ENCODE measurements around the gene SLC8B1. TPM values are rescaled to one million over a fixed set of nuclear protein-coding genes. Genes with fewer than 3 reads are reported as not detected.
A peak's percentile ranks its signal among the peaks of the same experiment; 100 is the strongest.

SLC8B1 gene
- total RNA-seq, 2 experiments from 2014 or later, result 13.5 to 15.1 TPM

GRCh38 chr12:113266106-113266895 is 68.6 kb downstream of the SLC8B1 start:
- H3K27me3 Mint-ChIP-seq, result no peaks in the 10 kb centered on the region
- H3K4me3 Mint-ChIP-seq, result no peak overlapping the region
- no peak for DNase-seq
- H3K4me1 Mint-ChIP-seq, result peaks cover 25% of the 10 kb centered on the region
- H3K27ac Mint-ChIP-seq, result peak overlapping the region; percentile 20
- peaks cover 38% of the 10 kb centered on the region for H3K36me3 Mint-ChIP-seq
- no peaks in the 10 kb centered on the region for H3K9me3 Mint-ChIP-seq

- H3K27ac Mint-ChIP-seq, result peak overlapping the region; percentile 54
- no peak overlapping the region for H3K4me3 Mint-ChIP-seq
These were observed 71.4 kb downstream of the SLC8B1 start for GRCh38 chr12:113263431-113263963.

GRCh38 chr12:113262710-113263109 is 72.2 kb downstream of the SLC8B1 start:
- H3K4me1 Mint-ChIP-seq, result peaks cover 37% of the 10 kb centered on the region
- peaks cover 46% of the 10 kb centered on the region for H3K36me3 Mint-ChIP-seq
- no peak for DNase-seq
- no peaks in the 10 kb centered on the region for H3K27me3 Mint-ChIP-seq
- H3K9me3 Mint-ChIP-seq, result no peaks in the 10 kb centered on the region
- H3K27ac Mint-ChIP-seq, result peak overlapping the region; percentile 89
- H3K4me3 Mint-ChIP-seq, result no peak overlapping the region

More at GRCh38 chr12:113263431-113263963, 71.4 kb downstream of the SLC8B1 start:
- DNase-seq, result no peak
- H3K4me1 Mint-ChIP-seq, result peaks cover 37% of the 10 kb centered on the region
- H3K27me3 Mint-ChIP-seq, result no peaks in the 10 kb centered on the region
- no peaks in the 10 kb centered on the region for H3K9me3 Mint-ChIP-seq
- peaks cover 48% of the 10 kb centered on the region for H3K36me3 Mint-ChIP-seq

- Mint-ChIP-seq H3K4me1 (peaks cover 39% of the 10 kb centered on the region), H3K9me3 (no peaks in the 10 kb centered on the region), H3K36me3 (peaks cover 47% of the 10 kb centered on the region), H3K4me3 (peak overlapping the region; percentile 50), H3K27ac (peak overlapping the region; percentile 89), H3K27me3 (no peaks in the 10 kb centered on the region)
- peak; percentile 48 for DNase-seq
These were observed 73.0 kb downstream of the SLC8B1 start for GRCh38 chr12:113261847-113262470.

GRCh38 chr12:113260636-113261300 is 74.1 kb downstream of the SLC8B1 start:
- peak overlapping the region; percentile 78 for H3K27ac Mint-ChIP-seq

GRCh38 chr12:113260127-113260526 is 74.8 kb downstream of the SLC8B1 start:
- Mint-ChIP-seq H3K27ac (peak overlapping the region; percentile 78), H3K9me3 (no peaks in the 10 kb centered on the region)

More at GRCh38 chr12:113260636-113261300, 74.1 kb downstream of the SLC8B1 start:
- Mint-ChIP-seq H3K9me3 (no peaks in the 10 kb centered on the region), H3K4me1 (peaks cover 45% of the 10 kb centered on the region), H3K4me3 (no peak overlapping the region), H3K27me3 (no peaks in the 10 kb centered on the region), H3K36me3 (peaks cover 45% of the 10 kb centered on the region)
- DNase-seq, result no peak

GRCh38 chr12:113257564-113257963 is 77.3 kb downstream of the SLC8B1 start:
- H3K4me3 Mint-ChIP-seq, result no peak overlapping the region
- DNase-seq, result no peak
- H3K9me3 Mint-ChIP-seq, result peaks cover 11% of the 10 kb centered on the region
- no peak overlapping the region for H3K27ac Mint-ChIP-seq
- H3K36me3 Mint-ChIP-seq, result peaks cover 44% of the 10 kb centered on the region
- H3K27me3 Mint-ChIP-seq, result no peaks in the 10 kb centered on the region
- peaks cover 31% of the 10 kb centered on the region for H3K4me1 Mint-ChIP-seq

More at GRCh38 chr12:113260127-113260526, 74.8 kb downstream of the SLC8B1 start:
- DNase-seq, result no peak
- H3K27me3 Mint-ChIP-seq, result no peaks in the 10 kb centered on the region
- peaks cover 46% of the 10 kb centered on the region for H3K4me1 Mint-ChIP-seq
- H3K36me3 Mint-ChIP-seq, result peaks cover 40% of the 10 kb centered on the region
- no peak overlapping the region for H3K4me3 Mint-ChIP-seq

- H3K4me1 Mint-ChIP-seq, result peaks cover 8% of the 10 kb centered on the region
- no peak overlapping the region for H3K27ac Mint-ChIP-seq
- no peak for DNase-seq
- no peaks in the 10 kb centered on the region for H3K27me3 Mint-ChIP-seq
- peaks cover 11% of the 10 kb centered on the region for H3K9me3 Mint-ChIP-seq
- peaks cover 43% of the 10 kb centered on the region for H3K36me3 Mint-ChIP-seq
- no peak overlapping the region for H3K4me3 Mint-ChIP-seq
These were observed 80.6 kb downstream of the SLC8B1 start for GRCh38 chr12:113254298-113254697.

- Mint-ChIP-seq H3K9me3 (peaks cover 11% of the 10 kb centered on the region), H3K36me3 (peaks cover 40% of the 10 kb centered on the region), H3K4me3 (no peak overlapping the region), H3K27me3 (no peaks in the 10 kb centered on the region), H3K4me1 (peaks cover 8% of the 10 kb centered on the region), H3K27ac (no peak overlapping the region)
- DNase-seq, result no peak
These were observed 81.2 kb downstream of the SLC8B1 start for GRCh38 chr12:113253532-113254285.

GRCh38 chr12:113252494-113252893 is 82.4 kb downstream of the SLC8B1 start:
- Mint-ChIP-seq H3K9me3 (peaks cover 11% of the 10 kb centered on the region), H3K4me3 (no peak overlapping the region), H3K27ac (no peak overlapping the region), H3K27me3 (no peaks in the 10 kb centered on the region), H3K36me3 (peaks cover 44% of the 10 kb centered on the region), H3K4me1 (peaks cover 8% of the 10 kb centered on the region)
- DNase-seq, result no peak

- Mint-ChIP-seq H3K27ac (no peak overlapping the region), H3K4me3 (no peak overlapping the region), H3K4me1 (peaks cover 3% of the 10 kb centered on the region), H3K27me3 (no peaks in the 10 kb centered on the region), H3K9me3 (peaks cover 11% of the 10 kb centered on the region), H3K36me3 (peaks cover 38% of the 10 kb centered on the region)
- no peak for DNase-seq
These were observed 83.4 kb downstream of the SLC8B1 start for GRCh38 chr12:113251404-113252070.

GRCh38 chr12:113250045-113250444 is 84.9 kb downstream of the SLC8B1 start:
- Mint-ChIP-seq H3K4me1 (no peaks in the 10 kb centered on the region), H3K27me3 (no peaks in the 10 kb centered on the region), H3K27ac (no peak overlapping the region), H3K4me3 (no peak overlapping the region), H3K36me3 (peaks cover 41% of the 10 kb centered on the region), H3K9me3 (peaks cover 11% of the 10 kb centered on the region)
- DNase-seq, result no peak

GRCh38 chr12:113249546-113249945 is 85.4 kb downstream of the SLC8B1 start:
- H3K27ac Mint-ChIP-seq, result no peak overlapping the region
- DNase-seq, result no peak
- H3K27me3 Mint-ChIP-seq, result no peaks in the 10 kb centered on the region
- H3K9me3 Mint-ChIP-seq, result peaks cover 11% of the 10 kb centered on the region
- H3K36me3 Mint-ChIP-seq, result peaks cover 37% of the 10 kb centered on the region
- no peak overlapping the region for H3K4me3 Mint-ChIP-seq
- no peaks in the 10 kb centered on the region for H3K4me1 Mint-ChIP-seq

- H3K4me1 Mint-ChIP-seq, result no peaks in the 10 kb centered on the region
- peaks cover 10% of the 10 kb centered on the region for H3K9me3 Mint-ChIP-seq
- H3K27ac Mint-ChIP-seq, result no peak overlapping the region
- H3K4me3 Mint-ChIP-seq, result no peak overlapping the region
- no peak for DNase-seq
- H3K36me3 Mint-ChIP-seq, result peaks cover 33% of the 10 kb centered on the region
- H3K27me3 Mint-ChIP-seq, result no peaks in the 10 kb centered on the region
These were observed 86.0 kb downstream of the SLC8B1 start for GRCh38 chr12:113248842-113249435.

Measured in activated naive CD8-positive, alpha-beta T cell treated with anti-CD3 and anti-CD28 coated beads for 36 hours (primary cell).